T-helper 2 cell (primary cell): Measurements from ENCODE around the gene CAVIN2.
"Not testable (repeated sequence)": the region's sequence is repeated elsewhere in the genome, so short reads cannot be mapped to it uniquely, and the experiment has no call there.

ENCODE experiments used
- DNase-seq, 5 experiments: peaks; one replicate each; pipeline versions ENCODE4 v3.0.0 to v3.0.0-alpha.2; 2012 to 2022

CAVIN2 gene

GRCh38 chr2:191797942-191798876, 48.7 kb downstream of the CAVIN2 start:
- peak in 1 of 5 experiments; percentile 26 for DNase-seq

DNA sequence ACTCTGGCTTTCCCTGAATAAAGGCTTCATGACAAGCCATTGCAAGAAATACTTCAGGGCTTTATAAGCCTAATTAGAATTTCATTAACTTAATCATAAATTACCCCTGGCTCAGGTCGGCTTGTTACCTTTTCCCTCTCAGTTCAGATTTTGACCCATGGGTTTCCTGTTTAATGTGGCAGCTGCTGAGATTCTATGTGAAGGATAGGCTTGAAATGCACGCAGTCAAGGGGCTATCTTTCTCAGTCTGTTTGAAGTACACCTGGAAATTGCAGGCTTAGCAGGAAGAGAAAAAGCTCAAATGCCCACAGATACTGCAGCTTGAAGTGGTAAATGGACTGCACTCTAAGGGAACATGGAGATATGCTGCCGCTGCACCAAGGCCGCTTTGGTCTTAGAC, 49.4 kb downstream of the CAVIN2 start:
- DNase-seq: no peak

DNA sequence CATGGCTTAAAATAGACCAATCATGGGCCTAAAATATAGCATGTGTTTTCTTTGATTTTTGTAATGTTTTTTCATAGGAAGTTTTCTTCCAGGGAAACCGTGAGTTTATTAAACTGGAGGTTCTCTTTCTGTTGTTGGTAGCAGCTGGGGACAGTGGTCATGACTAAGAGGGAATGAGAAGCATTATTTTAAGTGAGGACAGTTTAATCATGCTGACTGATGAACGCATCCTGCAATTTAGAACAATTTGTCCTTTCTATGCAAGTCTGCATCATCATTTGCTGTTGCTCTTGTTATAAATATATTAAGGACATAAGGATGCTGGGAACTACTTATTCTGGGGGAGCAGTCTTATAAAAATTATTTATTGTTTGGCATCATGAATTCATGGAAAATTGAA, 51.2 kb downstream of the CAVIN2 start:
- DNase-seq: no peak

GRCh38 chr2:191791953-191792560, 54.8 kb downstream of the CAVIN2 start:
- DNase-seq: no peak

- DNase-seq: no peak
Observed at GRCh38 chr2:191790737-191791136, 56.2 kb downstream of the CAVIN2 start.

- no peak for DNase-seq
Observed at GRCh38 chr2:191789796-191790195, 57.1 kb downstream of the CAVIN2 start.

DNA sequence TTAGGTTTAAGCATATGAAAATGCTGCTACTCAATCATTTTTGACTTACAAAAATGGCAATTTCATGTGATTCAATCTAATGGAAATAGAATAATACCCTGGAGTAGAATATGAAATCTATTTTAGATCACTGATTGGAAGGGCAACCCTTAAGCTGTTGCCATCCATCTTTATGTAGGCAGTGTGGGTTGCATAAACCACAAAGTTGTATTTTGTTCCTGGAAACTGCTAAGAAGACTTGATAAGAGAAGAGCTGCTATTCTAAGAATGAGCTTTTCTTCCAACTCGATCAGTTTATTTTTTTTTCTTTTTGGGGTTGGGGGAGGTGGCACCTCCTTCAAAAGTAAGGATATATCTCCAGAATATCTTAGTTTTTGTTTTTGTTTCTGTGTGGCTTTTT, 60.2 kb downstream of the CAVIN2 start:
- peak in 1 of 5 experiments; percentile 26 for DNase-seq

DNA sequence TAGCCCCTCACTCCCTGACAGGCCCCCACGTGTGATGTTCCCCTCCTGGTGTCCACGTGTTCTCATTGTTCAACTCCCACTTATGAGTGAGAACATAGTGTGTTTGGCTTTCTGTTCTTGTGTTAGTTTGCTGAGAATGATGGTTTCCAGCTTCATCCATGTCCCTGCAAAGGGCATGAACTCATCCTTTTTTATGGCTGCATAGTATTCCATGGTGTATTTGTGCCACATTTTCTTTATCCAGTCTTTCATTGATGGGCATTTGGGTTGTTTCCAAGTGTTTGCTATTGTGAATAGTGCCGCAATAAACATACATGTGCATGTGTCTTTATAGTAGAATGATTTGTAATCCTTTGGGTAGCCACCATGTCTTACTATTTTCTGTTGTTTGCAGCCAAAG, 61.2 kb downstream of the CAVIN2 start:
- DNase-seq: not testable (repeated sequence)
